ENCODE data around the gene PAWR.

DNA sequence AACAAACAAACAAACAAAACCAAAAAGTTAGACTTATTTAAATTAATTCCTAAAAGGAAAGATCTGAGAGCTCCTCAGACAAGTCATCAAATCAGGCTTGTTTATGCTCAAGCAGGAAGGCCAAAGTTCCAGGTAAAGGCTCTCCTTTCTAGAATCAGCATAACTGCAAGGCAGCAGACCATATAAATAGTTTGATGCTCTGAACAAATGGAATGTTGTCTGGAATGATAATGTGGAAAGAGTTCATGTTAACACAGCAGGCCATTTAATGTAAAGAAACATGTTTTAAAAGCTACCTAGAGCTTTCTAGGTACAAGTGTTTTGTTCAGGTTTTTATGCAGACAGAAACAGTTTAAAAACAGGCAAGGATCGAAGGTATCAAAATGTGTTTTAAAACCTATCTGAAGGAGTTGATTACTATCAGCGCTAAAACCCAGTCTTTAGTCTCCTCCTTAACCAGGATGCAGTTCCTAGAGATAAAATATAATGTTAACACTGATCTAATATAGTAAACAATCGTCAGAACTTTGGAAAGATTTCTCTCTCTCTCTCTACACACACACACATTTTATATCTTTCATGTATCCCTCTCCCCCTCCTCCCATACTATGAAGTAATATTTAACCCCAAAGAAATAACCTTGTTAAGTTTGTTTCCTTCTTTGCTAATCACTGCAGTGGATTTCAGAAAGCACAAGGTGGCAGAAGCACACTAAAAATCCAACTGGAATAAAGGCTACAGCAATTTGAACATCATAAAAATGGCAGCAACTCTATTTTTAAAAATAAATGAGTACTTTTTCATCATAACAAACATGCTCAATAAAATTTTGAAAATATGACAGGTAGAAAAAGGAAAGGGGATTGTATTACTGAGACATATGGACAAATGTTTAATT is 135.5 kb downstream of the PAWR start:
- TF ChIP-seq, protein P1, sequence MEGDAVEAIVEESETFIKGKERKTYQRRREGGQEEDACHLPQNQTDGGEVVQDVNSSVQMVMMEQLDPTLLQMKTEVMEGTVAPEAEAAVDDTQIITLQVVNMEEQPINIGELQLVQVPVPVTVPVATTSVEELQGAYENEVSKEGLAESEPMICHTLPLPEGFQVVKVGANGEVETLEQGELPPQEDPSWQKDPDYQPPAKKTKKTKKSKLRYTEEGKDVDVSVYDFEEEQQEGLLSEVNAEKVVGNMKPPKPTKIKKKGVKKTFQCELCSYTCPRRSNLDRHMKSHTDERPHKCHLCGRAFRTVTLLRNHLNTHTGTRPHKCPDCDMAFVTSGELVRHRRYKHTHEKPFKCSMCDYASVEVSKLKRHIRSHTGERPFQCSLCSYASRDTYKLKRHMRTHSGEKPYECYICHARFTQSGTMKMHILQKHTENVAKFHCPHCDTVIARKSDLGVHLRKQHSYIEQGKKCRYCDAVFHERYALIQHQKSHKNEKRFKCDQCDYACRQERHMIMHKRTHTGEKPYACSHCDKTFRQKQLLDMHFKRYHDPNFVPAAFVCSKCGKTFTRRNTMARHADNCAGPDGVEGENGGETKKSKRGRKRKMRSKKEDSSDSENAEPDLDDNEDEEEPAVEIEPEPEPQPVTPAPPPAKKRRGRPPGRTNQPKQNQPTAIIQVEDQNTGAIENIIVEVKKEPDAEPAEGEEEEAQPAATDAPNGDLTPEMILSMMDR (IDR thresholded peaks at IDR 0.05) = peak; percentile 27 to 55 (median 47)
- TF ChIP-seq POLR2A (IDR thresholded peaks at IDR 0.05) = no peak
- no peak for TF ChIP-seq EP300 (IDR thresholded peaks at IDR 0.05)
